HepG2 (cell line): ENCODE data around the gene PSMA4.

ENCODE experiments used
- ATF3 ChIP-seq: sonication (generic); formaldehyde crosslinking; IDR thresholded peaks from 2 replicates; pipeline ENCODE4 v1.4.0; 2020; ENCODE audit warnings: missing genetic modification reagents
- BCL3 ChIP-seq: sonication (generic); formaldehyde crosslinking; IDR thresholded peaks from 2 replicates; pipeline ENCODE4 v1.5.1; 2020; ENCODE audit warnings: mild to moderate bottlenecking, missing genetic modification reagents, moderate library complexity
- CBX5 ChIP-seq: sonication (generic); formaldehyde crosslinking; IDR thresholded peaks from 2 replicates; pipeline ENCODE4 v1.4.0; 2020; ENCODE audit warnings: missing genetic modification reagents, borderline replicate concordance
- CTCF ChIP-seq: sonication (generic); formaldehyde crosslinking; IDR thresholded peaks from 2 replicates; pipeline ENCODE4 v1.5.0; 2020; ENCODE audit warnings: mild to moderate bottlenecking, missing genetic modification reagents, moderate library complexity
- PATZ1 ChIP-seq: sonication (generic); formaldehyde crosslinking; IDR thresholded peaks from 2 replicates; pipeline ENCODE4 v1.4.0; 2020; ENCODE audit warnings: missing genetic modification reagents
- POLR2A ChIP-seq, 2 experiments: IDR thresholded peaks; 2 replicates each; pipeline ENCODE4 v1.6.1; 2011; ENCODE audit warnings: low read depth in 2 of 2, low read length in 2 of 2, mild to moderate bottlenecking in 1 of 2, moderate library complexity in 1 of 2; ENCODE audit not compliant: insufficient read depth in 1 of 2
- ZBTB49 ChIP-seq: sonication (generic); formaldehyde crosslinking; IDR thresholded peaks from 2 replicates; pipeline ENCODE4 v1.4.0; 2020; ENCODE audit warnings: missing genetic modification reagents, borderline replicate concordance
- ZNF260 ChIP-seq: sonication (generic); formaldehyde crosslinking; IDR thresholded peaks from 2 replicates; pipeline ENCODE4 v1.4.0; 2020; ENCODE audit warnings: missing genetic modification reagents, low read depth, mild to moderate bottlenecking, borderline replicate concordance
- ZNF281 ChIP-seq: sonication (generic); formaldehyde crosslinking; IDR thresholded peaks from 2 replicates; pipeline ENCODE4 v1.4.0; 2020; ENCODE audit warnings: missing genetic modification reagents, borderline replicate concordance
- ZNF407 ChIP-seq: sonication (generic); formaldehyde crosslinking; IDR thresholded peaks from one replicate; pipeline ENCODE4 v1.5.1; 2020; ENCODE audit warnings: mild to moderate bottlenecking, missing genetic modification reagents; ENCODE audit errors: not compliant biosample characterization

GRCh38 chr15:78563092-78563491 lies 22.8 kb downstream of the PSMA4 start:
- TF ChIP-seq ZNF407 (CRISPR knock-in tag) = no peak
- TF ChIP-seq POLR2A (IDR thresholded peaks at IDR 0.05; ENCODE audit: insufficient read depth in 1 of 2, low read depth in 2 of 2, low read length in 2 of 2) = no peak
- TF ChIP-seq ZNF281 = no peak
- no peak for TF ChIP-seq PATZ1 (CRISPR knock-in tag)
- no peak for TF ChIP-seq ZNF260 (CRISPR knock-in tag)
- TF ChIP-seq CBX5 (CRISPR knock-in tag) = no peak
- TF ChIP-seq CTCF (CRISPR knock-in tag) = no peak
- TF ChIP-seq BCL3 (CRISPR knock-in tag) = no peak
- TF ChIP-seq ATF3 (CRISPR knock-in tag) = no peak
- no peak for TF ChIP-seq ZBTB49 (CRISPR knock-in tag)
